GM12878 (cell line): ENCODE results near the gene MOBP.

Experiments
- DPF2 ChIP-seq: fragments of 450-650 bp; IDR thresholded peaks from 2 replicates; pipeline ENCODE4 v1.6.1; 2017; ENCODE audit warnings: mild to moderate bottlenecking
- EZH2 ChIP-seq: IDR thresholded peaks from 2 replicates; pipeline ENCODE4 v1.6.1; 2012; ENCODE audit warnings: low read depth, mild to moderate bottlenecking, control low read depth, inconsistent platforms, low read length, borderline replicate concordance; ENCODE audit not compliant: control insufficient read depth
- FOXM1 ChIP-seq: IDR thresholded peaks from 2 replicates; pipeline ENCODE4 v1.6.1; 2012; ENCODE audit warnings: low read depth, mild to moderate bottlenecking, inconsistent platforms, low read length, moderate library complexity
- GABPA ChIP-seq: IDR thresholded peaks from 2 replicates; pipeline ENCODE4 v1.6.1; 2014; ENCODE audit warnings: antibody characterized with exemption, low read depth, mild to moderate bottlenecking, inconsistent platforms
- MYC ChIP-seq: IDR thresholded peaks from 2 replicates; pipeline ENCODE4 v1.6.1; 2011; ENCODE audit warnings: mild to moderate bottlenecking, low read length, moderate library complexity, inconsistent platforms; ENCODE audit not compliant: insufficient read depth, insufficient replicate concordance, insufficient read length, severe bottlenecking
- POLR2AphosphoS2 ChIP-seq: IDR thresholded peaks from 2 replicates; pipeline ENCODE4 v1.6.1; 2011; ENCODE audit warnings: low read depth, mild to moderate bottlenecking, low read length, improper control_type of control experiment, moderate library complexity
- SP1 ChIP-seq: IDR thresholded peaks from one replicate; pipeline ENCODE4 v1.6.1; 2011; ENCODE audit warnings: low read depth, low read length
- SREBF2 ChIP-seq: IDR thresholded peaks from 2 replicates; pipeline ENCODE4 v1.6.1; 2012; ENCODE audit warnings: mild to moderate bottlenecking, low read length
- YY1 ChIP-seq: IDR thresholded peaks from 2 replicates; pipeline ENCODE4 v1.6.1; 2011; ENCODE audit warnings: low read depth, mild to moderate bottlenecking, low read length
- TF ChIP-seq, protein P1 (sequence below): fragments of 450-650 bp; IDR thresholded peaks from 2 replicates; pipeline ENCODE4 v1.6.1; 2017; ENCODE audit warnings: mild to moderate bottlenecking, moderate library complexity
- TF ChIP-seq, protein P2 (sequence below): IDR thresholded peaks from 2 replicates; pipeline ENCODE4 v1.6.1; 2011; ENCODE audit warnings: borderline replicate concordance, low read depth, mild to moderate bottlenecking, moderate library complexity, low read length; ENCODE audit not compliant: insufficient read depth, poor library complexity, severe bottlenecking

DNA sequence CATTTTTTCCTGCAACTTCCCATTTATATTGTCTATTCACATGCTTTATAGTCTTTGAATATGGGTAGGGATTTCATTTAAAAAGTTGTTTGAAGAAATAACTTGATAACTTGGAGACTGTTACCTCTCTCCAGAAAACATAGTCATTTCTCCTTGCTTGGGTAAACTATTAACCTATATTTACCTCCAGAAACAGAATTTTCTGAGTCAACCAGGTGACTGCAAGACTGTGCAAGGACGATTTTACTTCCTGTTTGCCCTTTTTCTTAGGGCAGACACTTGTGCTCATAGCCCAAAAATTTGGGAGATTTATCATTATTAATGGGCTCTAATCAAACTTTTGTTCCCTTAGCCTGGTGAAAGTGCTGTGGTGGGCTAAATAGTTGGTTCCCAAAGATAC is 14.3 kb upstream of the MOBP start:
- no peak for TF ChIP-seq YY1
- no peak for TF ChIP-seq FOXM1
- TF ChIP-seq MYC: no peak
- no peak for TF ChIP-seq SREBF2
- TF ChIP-seq, protein P1, sequence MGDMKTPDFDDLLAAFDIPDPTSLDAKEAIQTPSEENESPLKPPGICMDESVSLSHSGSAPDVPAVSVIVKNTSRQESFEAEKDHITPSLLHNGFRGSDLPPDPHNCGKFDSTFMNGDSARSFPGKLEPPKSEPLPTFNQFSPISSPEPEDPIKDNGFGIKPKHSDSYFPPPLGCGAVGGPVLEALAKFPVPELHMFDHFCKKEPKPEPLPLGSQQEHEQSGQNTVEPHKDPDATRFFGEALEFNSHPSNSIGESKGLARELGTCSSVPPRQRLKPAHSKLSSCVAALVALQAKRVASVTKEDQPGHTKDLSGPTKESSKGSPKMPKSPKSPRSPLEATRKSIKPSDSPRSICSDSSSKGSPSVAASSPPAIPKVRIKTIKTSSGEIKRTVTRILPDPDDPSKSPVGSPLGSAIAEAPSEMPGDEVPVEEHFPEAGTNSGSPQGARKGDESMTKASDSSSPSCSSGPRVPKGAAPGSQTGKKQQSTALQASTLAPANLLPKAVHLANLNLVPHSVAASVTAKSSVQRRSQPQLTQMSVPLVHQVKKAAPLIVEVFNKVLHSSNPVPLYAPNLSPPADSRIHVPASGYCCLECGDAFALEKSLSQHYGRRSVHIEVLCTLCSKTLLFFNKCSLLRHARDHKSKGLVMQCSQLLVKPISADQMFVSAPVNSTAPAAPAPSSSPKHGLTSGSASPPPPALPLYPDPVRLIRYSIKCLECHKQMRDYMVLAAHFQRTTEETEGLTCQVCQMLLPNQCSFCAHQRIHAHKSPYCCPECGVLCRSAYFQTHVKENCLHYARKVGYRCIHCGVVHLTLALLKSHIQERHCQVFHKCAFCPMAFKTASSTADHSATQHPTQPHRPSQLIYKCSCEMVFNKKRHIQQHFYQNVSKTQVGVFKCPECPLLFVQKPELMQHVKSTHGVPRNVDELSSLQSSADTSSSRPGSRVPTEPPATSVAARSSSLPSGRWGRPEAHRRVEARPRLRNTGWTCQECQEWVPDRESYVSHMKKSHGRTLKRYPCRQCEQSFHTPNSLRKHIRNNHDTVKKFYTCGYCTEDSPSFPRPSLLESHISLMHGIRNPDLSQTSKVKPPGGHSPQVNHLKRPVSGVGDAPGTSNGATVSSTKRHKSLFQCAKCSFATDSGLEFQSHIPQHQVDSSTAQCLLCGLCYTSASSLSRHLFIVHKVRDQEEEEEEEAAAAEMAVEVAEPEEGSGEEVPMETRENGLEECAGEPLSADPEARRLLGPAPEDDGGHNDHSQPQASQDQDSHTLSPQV: no peak
- no peak for TF ChIP-seq GABPA
- no peak for TF ChIP-seq POLR2AphosphoS2
- TF ChIP-seq EZH2: no peak
- TF ChIP-seq, protein P2, sequence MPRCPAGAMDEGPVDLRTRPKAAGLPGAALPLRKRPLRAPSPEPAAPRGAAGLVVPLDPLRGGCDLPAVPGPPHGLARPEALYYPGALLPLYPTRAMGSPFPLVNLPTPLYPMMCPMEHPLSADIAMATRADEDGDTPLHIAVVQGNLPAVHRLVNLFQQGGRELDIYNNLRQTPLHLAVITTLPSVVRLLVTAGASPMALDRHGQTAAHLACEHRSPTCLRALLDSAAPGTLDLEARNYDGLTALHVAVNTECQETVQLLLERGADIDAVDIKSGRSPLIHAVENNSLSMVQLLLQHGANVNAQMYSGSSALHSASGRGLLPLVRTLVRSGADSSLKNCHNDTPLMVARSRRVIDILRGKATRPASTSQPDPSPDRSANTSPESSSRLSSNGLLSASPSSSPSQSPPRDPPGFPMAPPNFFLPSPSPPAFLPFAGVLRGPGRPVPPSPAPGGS: no peak
- no peak for TF ChIP-seq DPF2
- TF ChIP-seq SP1: no peak
